Stimulated activated CD8-positive, alpha-beta memory T cell treated with anti-CD3 and anti-CD28 coated beads, Interleukin-7, amount 100 ng/mL, for 4 hours (primary cell): Measurements from ENCODE around the gene FOXA3.
"Not testable (repeated sequence)": the region's sequence is repeated elsewhere in the genome, so short reads cannot be mapped to it uniquely, and the experiment has no call there.

ENCODE experiments used
- DNase-seq, 2 donors: peaks; one replicate each; pipeline ENCODE4 v3.0.0-alpha.2; 2020; ENCODE audit warnings: low read depth in 2 of 2

FOXA3 gene

GRCh38 chr19:45828523-45828922 is 35.6 kb upstream of the FOXA3 start:
- no peak for DNase-seq

- DNase-seq = no peak
Observed at GRCh38 chr19:45828945-45829344, 35.2 kb upstream of the FOXA3 start.

GRCh38 chr19:45834970-45835369 is 29.2 kb upstream of the FOXA3 start:
- no peak for DNase-seq

- DNase-seq = no peak
Observed at GRCh38 chr19:45842198-45842597, 21.9 kb upstream of the FOXA3 start.

- no peak for DNase-seq
Observed at GRCh38 chr19:45847663-45848062, 16.5 kb upstream of the FOXA3 start.

- no peak for DNase-seq
Observed at GRCh38 chr19:45848922-45849321, 15.2 kb upstream of the FOXA3 start.

GRCh38 chr19:45852145-45852750 is 11.9 kb upstream of the FOXA3 start:
- no peak for DNase-seq

- no peak for DNase-seq
Observed at GRCh38 chr19:45852983-45853382, 11.1 kb upstream of the FOXA3 start.

- DNase-seq = no peak
Observed at GRCh38 chr19:45854167-45854778, 9.9 kb upstream of the FOXA3 start.

GRCh38 chr19:45860359-45861259 is 3.5 kb upstream of the FOXA3 start:
- no peak for DNase-seq

GRCh38 chr19:45862271-45862563 is 1.9 kb upstream of the FOXA3 start:
- no peak for DNase-seq

- peak; percentile 98 to 99 for DNase-seq
Observed at GRCh38 chr19:45862564-45863334, 1.4 kb upstream of the FOXA3 start, which contains the start of gene SYMPK. Gene SYMPK, minus strand, starts transcription at chr19:45863147. Its CDS starts 8,652 bp downstream, at chr19:45854495.

- DNase-seq = no peak
Observed at GRCh38 chr19:45863335-45863839, 739 bp upstream of the FOXA3 start.

GRCh38 chr19:45864629-45865082 is 530 bp downstream of the FOXA3 start:
- no peak for DNase-seq

GRCh38 chr19:45865269-45865948 is 1.3 kb downstream of the FOXA3 start:
- no peak for DNase-seq

- DNase-seq = no peak
Observed at GRCh38 chr19:45866400-45867176, 2.5 kb downstream of the FOXA3 start.

GRCh38 chr19:45867241-45867640 is 3.1 kb downstream of the FOXA3 start:
- not testable (repeated sequence) for DNase-seq

- no peak for DNase-seq
Observed at GRCh38 chr19:45870798-45871197, 6.7 kb downstream of the FOXA3 start.

GRCh38 chr19:45872095-45872919 is 8.2 kb downstream of the FOXA3 start:
- no peak for DNase-seq
